Fibroblast of lung (primary cell): ENCODE measurements around the gene FAM13A.

Experiments used
- EZH2 ChIP-seq: IDR thresholded peaks from 2 replicates; pipeline ENCODE4 v1.5.1; 2012; ENCODE audit warnings: low read length, control low read depth, mild to moderate bottlenecking; ENCODE audit errors: missing control alignments
- TF ChIP-seq, protein P1 (sequence below), 2 donors: IDR thresholded peaks in 1 of 2; conservative IDR thresholded peaks in 1 of 2; 1 replicate in 1 of 2; 2 replicates in 1 of 2; pipeline ENCODE4 v1.5.1; 2011 to 2012; ENCODE audit warnings: low read length in 2 of 2, control low read depth in 1 of 2, inconsistent platforms in 1 of 2, low read depth in 1 of 2, mild to moderate bottlenecking in 1 of 2

DNA sequence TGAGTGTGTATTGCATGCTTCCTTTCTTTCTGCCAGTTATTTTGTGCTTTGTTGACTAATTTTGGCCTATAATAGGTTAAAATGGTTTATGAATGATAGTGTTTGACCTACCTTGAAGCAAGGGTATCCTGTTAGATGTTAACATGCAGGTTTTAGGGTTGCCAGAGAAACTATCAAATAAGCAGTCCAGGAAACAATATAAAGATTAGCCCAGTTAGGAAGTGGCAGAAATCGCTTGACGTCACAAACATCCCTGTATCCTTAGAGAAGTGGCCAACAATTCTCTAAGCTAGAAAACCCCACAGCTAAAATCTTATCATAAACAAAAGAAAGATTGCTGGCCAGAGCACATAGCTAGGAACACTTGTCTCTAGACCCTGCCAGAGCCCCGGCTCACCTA lies 363.2 kb downstream of the FAM13A start:
- TF ChIP-seq, protein P1, sequence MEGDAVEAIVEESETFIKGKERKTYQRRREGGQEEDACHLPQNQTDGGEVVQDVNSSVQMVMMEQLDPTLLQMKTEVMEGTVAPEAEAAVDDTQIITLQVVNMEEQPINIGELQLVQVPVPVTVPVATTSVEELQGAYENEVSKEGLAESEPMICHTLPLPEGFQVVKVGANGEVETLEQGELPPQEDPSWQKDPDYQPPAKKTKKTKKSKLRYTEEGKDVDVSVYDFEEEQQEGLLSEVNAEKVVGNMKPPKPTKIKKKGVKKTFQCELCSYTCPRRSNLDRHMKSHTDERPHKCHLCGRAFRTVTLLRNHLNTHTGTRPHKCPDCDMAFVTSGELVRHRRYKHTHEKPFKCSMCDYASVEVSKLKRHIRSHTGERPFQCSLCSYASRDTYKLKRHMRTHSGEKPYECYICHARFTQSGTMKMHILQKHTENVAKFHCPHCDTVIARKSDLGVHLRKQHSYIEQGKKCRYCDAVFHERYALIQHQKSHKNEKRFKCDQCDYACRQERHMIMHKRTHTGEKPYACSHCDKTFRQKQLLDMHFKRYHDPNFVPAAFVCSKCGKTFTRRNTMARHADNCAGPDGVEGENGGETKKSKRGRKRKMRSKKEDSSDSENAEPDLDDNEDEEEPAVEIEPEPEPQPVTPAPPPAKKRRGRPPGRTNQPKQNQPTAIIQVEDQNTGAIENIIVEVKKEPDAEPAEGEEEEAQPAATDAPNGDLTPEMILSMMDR (conservative IDR thresholded peaks at IDR 0.05 in 1 of 2, IDR thresholded peaks at IDR 0.05 in 1 of 2; ENCODE audit: low read depth in 1 of 2, low read length in 2 of 2) = no peak
- TF ChIP-seq EZH2 = no peak
